Stimulated activated CD4-positive, alpha-beta T cell treated with anti-CD3 and anti-CD28 coated beads, Interleukin-1b, Interleukin-23, amount 100 ng/mL, for 48 hours (primary cell): ENCODE data around the gene YPEL4.
"Not testable (repeated sequence)": the region's sequence is repeated elsewhere in the genome, so short reads cannot be mapped to it uniquely, and the experiment has no call there.

Source experiments
- DNase-seq: peaks from one replicate; pipeline ENCODE4 v3.0.0-alpha.2; 2020

Gene YPEL4

GRCh38 chr11:57649826-57650738, at the start of gene YPEL4:
YPEL4 (minus strand) TSS chr11:57649912; CDS start chr11:57647107, 2,805 bp downstream.
- DNase-seq: peak; percentile 44

GRCh38 chr11:57698843-57699365, 49.2 kb upstream of the YPEL4 start:
- DNase-seq: no peak

GRCh38 chr11:57690474-57690873, 40.8 kb upstream of the YPEL4 start:
- DNase-seq: not testable (repeated sequence)

- no peak for DNase-seq
Observed at GRCh38 chr11:57681168-57681567, 31.5 kb upstream of the YPEL4 start.

GRCh38 chr11:57680552-57680874, 30.8 kb upstream of the YPEL4 start:
- DNase-seq: no peak

- DNase-seq: no peak
Observed at GRCh38 chr11:57679396-57679795, 29.7 kb upstream of the YPEL4 start.

GRCh38 chr11:57675176-57675941, 25.6 kb upstream of the YPEL4 start:
- DNase-seq: no peak

- no peak for DNase-seq
Observed at GRCh38 chr11:57674251-57674650, 24.5 kb upstream of the YPEL4 start.

GRCh38 chr11:57668434-57668782, 18.7 kb upstream of the YPEL4 start:
- DNase-seq: no peak

GRCh38 chr11:57667736-57668433, 18.2 kb upstream of the YPEL4 start, which contains the start of gene ZDHHC5:
ZDHHC5 (plus strand) TSS chr11:57668114; CDS start chr11:57673091, 4,977 bp downstream.
- peak; percentile 100 for DNase-seq

GRCh38 chr11:57667117-57667735, 17.5 kb upstream of the YPEL4 start:
- DNase-seq: peak; percentile 96

- no peak for DNase-seq
Observed at GRCh38 chr11:57663975-57664374, 14.3 kb upstream of the YPEL4 start.

- no peak for DNase-seq
Observed at GRCh38 chr11:57662893-57663292, 13.2 kb upstream of the YPEL4 start.

- DNase-seq: no peak
Observed at GRCh38 chr11:57659669-57660068, 10.0 kb upstream of the YPEL4 start.

GRCh38 chr11:57658023-57658361, 8.3 kb upstream of the YPEL4 start:
- no peak for DNase-seq

GRCh38 chr11:57657194-57658022, 7.7 kb upstream of the YPEL4 start, which contains the start of gene CLP1:
CLP1 (plus strand) TSS chr11:57657762; CDS start chr11:57659477, 1,715 bp downstream.
- peak; percentile 98 for DNase-seq

GRCh38 chr11:57656885-57657193, 7.1 kb upstream of the YPEL4 start:
- no peak for DNase-seq

- no peak for DNase-seq
Observed at GRCh38 chr11:57653163-57653562, 3.5 kb upstream of the YPEL4 start.

- no peak for DNase-seq
Observed at GRCh38 chr11:57652662-57653061, 3.0 kb upstream of the YPEL4 start.

- not testable (repeated sequence) for DNase-seq
Observed at GRCh38 chr11:57652230-57652629, 2.5 kb upstream of the YPEL4 start.

GRCh38 chr11:57651408-57651807, 1.7 kb upstream of the YPEL4 start:
- no peak for DNase-seq

GRCh38 chr11:57650739-57651090, 1.0 kb upstream of the YPEL4 start:
- no peak for DNase-seq
